H1 (cell line): Measurements from ENCODE around the gene MROH7. TPM values are rescaled to one million over a fixed set of nuclear protein-coding genes. Genes with fewer than 3 reads are reported as not detected.

Source experiments
- ATF2 ChIP-seq: IDR thresholded peaks from 2 replicates; pipeline ENCODE4 v1.6.1; 2012; ENCODE audit warnings: low read length, inconsistent platforms
- CBX8 ChIP-seq: fragments of 300-800, 300-1000 bp; sonication (generic); IDR thresholded peaks from 2 replicates; pipeline ENCODE4 v1.7.1; 2016; ENCODE audit warnings: low read depth, low read length, borderline replicate concordance
- CEBPB ChIP-seq: IDR thresholded peaks from 2 replicates; pipeline ENCODE4 v1.6.1; 2012; ENCODE audit warnings: low read depth, low read length
- TBP ChIP-seq: IDR thresholded peaks from 2 replicates; pipeline ENCODE4 v1.6.1; 2011; ENCODE audit warnings: low read depth, low read length, improper control_type of control experiment
- polyA plus RNA-seq, 7 experiments: library from polyadenylated mRNA; depleted of rRNA in 3 of 7; stranded (reverse) in 5 of 7; unstranded in 2 of 7; fragments of >200 nt in 5 of 7; fragments of 200-250 nt in 2 of 7; gene quantifications; 1 replicate in 5 of 7; 2 replicates in 1 of 7; 4 replicates in 1 of 7; pipeline versions ENCODE4 v1.2.1 to v1.2.3, GENCODE V29; 2011 to 2013; ENCODE audit warnings: missing spikeins in 2 of 7, mixed read lengths in 2 of 7
- total RNA-seq: library from RNA; stranded (reverse); fragmentation: NEBNext Ultra II Directional; extraction: Animal tissue kit (Norgen Biotek cat#: 25700); gene quantifications from 2 replicates; pipeline ENCODE4 v1.2.1, GENCODE V29; 2021

MROH7 gene
- total and polyA plus RNA-seq, 2 of the 8 experiments (the other 6 are each of a cell fraction or from before 2014, with no cell fraction given) = 0.07 to 0.20 TPM

- TF ChIP-seq CEBPB = no peak
- TF ChIP-seq CBX8 = no peak
- TF ChIP-seq ATF2 = no peak
- TF ChIP-seq TBP = no peak
- TF ChIP-seq, all 59 proteins: peak for 0
These were observed 104.3 kb downstream of the MROH7 start (continued) for GRCh38 chr1:54745864-54746263.
